Frontal cortex (tissue), 4 donors: ENCODE data around the gene PHLDB2. TPM values are rescaled to one million over a fixed set of nuclear protein-coding genes. Genes with fewer than 3 reads are reported as not detected.

ENCODE experiments used
- DNase-seq, 2 donors: peaks; one replicate each; pipeline ENCODE4 v3.0.0; 2012; ENCODE audit warnings: low spot score in 2 of 2
- FAIRE-seq: peaks from 2 replicates; lab custom pipeline; 2012; peaks lifted over from hg19 to GRCh38; lab: Jason Lieb, UNC
- total RNA-seq: library from RNA; depleted of rRNA; stranded (reverse); fragments of >200 nt; gene quantifications from one replicate; pipeline ENCODE4 v1.2.3, GENCODE V29; 2014
- donor health status: control.
- donor health status: control.
- donor health status: control.

Gene PHLDB2
- total RNA-seq, 1 donor from 2014 or later = 9.0 TPM

DNA sequence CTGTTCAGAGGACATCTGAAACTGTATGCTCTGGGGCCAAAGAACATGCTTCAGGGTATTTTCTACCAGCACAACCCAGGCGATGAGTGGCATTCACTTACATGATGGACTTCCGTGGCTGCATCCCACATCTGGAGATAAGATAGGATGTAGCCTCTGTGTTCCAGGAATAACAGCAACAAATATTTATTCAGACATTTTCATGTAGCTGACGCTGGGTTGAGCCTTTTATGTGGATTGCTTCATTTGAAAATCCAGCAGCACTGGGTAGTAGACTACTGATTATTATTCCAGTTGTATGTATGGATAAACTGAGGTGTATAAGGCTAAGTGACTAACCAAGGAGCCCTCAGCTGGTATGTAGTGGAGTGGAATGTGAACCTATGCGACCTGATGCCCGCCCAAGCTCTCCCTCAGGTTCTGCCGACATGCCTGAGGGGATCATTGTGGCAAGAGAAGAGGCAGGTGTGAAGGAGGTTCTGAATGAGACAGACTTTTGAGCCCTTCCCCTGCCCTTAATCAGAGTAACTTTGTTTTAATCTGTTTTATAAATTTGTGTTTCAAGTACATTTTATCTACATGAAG, 93.9 kb downstream of the PHLDB2 start:
- FAIRE-seq (no peak), DNase-seq (no peak)

DNA sequence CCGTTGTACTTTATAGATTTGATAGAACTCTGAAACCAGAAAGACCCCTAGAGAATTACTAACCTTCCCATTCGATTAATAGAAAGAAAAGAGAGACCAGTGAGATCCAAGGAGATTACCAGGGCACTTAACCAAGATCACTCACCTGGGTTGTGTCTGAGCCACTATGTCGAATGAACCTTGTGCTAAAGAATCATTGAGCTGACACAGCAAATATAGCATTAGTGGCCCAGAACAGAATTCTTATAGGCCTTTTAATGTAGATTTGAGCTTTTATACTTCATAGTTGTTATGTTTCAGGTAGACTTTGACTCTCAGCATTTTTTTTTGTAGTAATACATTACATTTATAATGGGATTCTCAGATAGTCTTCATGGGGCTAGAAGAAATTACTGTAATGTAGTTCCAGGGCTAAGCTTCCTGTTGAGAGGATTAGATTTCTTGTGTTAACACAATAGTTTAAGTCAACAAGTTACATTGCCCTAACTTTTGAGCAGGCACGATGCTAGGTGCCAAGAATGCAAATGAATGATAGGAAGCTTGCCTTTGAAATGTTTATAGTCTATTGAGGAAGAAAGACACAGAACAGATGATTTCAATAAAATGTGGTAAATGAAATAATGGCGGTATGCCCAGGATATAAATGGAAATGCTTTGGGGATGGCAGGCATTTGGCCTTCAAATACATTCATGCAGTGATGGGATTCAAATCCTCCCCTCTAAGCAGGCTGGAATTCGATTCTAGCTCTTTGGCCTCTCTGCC, 95.3 kb downstream of the PHLDB2 start:
- no peak for FAIRE-seq
- DNase-seq = no peak

DNA sequence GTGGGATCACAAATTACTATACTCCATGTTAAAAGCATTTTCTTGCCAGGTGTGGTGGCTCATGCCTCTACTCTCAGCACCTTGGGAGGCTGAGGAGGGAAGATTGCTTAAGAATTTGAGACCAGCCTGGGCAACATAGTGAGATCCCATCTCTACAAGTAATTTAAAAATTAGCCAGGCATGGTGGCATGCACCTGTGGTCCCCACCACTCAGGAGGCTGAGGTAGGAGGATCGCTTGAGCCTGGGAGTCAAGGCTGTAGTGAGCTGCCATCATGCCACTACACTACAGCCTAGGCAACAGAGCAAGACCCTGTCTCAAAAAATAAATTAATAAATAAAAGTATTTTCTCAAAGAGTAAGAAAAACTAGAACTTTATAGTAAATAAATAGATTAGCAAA, 96.8 kb downstream of the PHLDB2 start:
- FAIRE-seq (no peak), DNase-seq (no peak)

DNA sequence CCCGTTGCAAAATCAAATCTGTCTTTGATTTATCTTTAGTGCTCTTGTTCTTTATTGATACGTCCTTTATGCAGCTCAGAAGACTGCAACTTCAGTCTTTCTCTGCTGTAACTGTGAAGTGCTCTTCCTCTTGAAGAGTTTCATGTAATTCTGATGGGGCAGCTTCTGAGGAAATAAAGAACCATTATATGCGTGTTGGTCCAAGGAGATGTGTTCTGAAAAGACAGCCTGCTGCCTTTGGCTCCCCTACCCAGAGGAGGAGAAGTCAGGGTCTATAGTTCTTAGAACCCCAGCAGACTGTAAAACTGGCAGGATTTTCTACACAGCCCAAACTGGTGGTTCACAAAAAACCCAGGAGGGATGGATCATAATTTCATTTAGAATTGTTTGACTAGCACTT, 97.4 kb downstream of the PHLDB2 start:
- DNase-seq = no peak
- FAIRE-seq = no peak

DNA sequence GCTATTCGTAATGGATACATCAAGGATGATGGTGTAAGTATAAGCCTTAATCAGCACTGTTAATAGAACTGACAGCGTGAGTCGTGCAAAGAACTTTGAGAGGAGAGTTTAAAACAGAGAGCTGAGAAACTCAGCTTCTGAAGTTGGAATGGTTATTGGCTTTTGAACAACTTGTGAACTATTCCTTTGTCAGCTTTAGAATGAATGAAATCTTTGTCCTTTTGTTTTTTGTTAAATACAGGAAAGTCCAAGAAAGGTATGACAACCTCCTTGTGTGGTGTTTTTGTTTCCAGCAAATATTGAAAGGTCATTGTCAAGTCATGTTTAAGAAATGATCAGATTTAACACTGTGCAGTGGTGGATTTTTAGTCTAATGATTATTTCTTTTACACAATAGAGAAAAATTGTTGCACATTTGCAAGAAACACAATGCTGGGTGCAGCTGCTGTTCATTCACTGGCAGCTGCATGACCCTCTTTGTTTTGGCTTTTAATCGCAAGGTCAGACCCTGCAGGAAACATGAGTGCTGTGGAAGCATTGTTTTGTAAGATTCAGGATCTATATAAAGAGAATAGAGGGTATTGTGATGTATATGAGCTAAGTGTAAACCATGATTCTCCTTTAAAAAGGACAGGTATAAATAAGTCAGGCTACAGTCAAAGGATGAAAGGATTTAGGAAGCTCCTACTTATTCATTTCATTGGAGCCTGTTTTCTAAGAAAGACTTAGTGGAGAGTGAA, 98.1 kb downstream of the PHLDB2 start:
- no peak for DNase-seq
- peak; percentile 13 for FAIRE-seq

DNA sequence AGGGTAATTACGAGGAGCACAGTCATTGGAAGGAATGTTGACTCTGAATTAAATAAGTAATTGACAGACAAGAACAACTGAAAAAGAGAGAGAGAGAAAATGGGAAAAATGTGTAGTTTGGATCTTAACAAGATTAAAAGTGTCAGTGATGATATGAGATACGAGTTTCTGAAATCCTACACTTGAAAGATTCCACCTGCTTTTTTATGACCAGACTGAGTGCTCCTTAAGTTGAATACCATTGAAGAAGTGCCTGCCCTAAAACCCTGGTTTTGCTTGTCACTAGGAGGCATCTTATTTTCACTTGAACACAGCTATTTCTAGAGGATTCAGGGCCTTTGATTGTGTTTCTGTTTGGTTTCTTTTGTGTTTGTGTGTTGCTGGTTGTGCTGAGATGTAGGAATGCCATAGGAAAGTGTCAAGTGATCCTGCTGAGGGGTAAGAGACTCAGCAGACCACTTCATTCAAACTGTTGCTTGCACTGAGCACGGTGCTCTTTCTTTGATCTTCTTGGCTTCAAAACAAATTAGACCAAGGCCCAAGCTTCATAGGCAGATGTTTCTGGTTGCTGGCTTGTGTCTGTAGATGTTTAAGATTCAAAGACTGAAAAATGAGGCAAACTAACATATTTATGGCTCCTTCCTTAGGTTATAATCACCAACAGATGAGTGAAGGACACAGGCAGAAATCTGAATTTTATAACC, 102.5 kb downstream of the PHLDB2 start:
- DNase-seq (no peak), FAIRE-seq (no peak)

DNA sequence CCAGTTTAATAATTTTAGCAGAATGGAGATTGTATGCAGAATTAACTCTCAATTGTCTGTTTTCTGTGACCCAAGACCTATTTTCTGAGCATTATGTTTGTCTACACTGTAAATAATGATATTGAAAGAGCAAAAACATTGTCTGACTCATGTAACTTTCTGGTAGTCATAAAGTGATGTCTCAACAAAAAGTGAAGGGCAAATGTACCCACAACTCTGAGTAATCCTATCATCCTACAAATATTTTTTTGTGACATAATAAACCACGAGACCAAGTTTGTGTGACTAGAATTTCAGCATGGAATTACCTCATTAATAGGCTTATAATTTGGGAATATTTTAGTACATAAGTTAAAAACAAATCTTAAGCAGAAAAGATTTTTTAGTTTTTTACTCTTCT, 104.4 kb downstream of the PHLDB2 start:
- DNase-seq = no peak
- no peak for FAIRE-seq

DNA sequence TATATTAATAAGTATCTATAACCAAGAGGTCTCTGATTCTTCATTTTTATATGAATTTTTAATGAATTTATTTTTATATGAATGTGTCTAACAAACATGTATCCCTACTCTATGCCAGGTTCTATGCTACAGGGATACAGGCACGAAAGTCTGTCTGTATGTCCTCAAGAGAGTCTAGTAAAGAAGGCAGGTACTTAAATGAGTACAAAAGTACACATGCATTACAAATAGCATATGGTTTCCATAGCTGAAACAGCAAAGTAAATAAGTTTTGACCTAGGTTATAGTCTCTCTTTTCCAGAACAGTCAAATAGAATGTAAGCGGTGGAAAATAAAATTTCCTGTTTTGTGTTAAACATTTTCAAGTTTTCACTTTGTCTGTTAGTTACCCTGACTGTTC, 106.4 kb downstream of the PHLDB2 start:
- no peak for FAIRE-seq
- DNase-seq = no peak

DNA sequence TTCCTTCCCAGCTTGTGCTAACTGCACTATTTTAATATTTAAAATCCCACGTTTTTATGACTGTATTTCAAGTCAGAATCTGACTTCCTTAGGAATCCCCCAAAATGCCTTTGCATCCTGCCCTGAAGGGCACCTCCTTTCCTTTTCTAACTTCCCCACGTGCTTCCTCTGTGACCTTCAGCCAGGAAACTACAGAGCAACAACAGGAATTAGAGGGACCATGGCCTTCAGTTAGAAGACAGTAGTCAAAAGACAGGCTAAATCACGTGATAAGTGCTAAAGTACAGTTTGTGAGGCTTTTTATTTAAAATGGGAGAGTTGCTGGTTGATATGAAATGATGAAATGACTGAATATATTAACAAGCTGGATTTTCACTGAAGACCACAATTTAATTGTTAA, 108.0 kb downstream of the PHLDB2 start:
- DNase-seq (no peak), FAIRE-seq (no peak)

DNA sequence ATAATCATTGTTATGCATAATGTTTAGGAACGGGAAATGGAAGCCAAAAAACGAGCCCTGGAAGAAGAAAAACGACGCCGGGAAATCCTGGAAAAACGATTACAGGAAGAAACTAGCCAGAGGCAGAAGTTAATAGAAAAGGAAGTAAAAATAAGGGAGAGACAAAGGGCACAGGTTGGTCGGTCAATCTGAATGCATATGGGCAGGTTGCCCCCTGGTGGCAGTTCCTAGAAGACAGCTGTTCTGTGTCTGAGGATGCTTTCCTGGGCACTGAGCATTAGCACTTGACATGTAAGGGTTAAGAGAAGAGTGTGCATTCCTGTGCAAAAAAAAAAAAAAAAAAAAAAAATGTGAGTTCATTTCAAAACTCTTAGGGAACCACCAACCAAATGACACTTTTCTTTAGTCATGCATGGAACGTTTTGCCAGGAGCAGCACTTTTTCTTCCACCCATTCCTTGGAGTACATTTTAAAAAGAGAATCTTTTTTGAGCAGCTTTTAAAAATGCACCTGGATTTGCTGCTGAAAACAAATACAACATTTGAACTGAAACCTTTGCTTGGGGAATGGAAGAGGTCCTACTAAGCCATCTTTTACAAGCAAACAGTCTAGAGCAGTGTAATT, 108.7 kb downstream of the PHLDB2 start:
- peak; percentile 51 for FAIRE-seq
- DNase-seq = peak in 1 of 2 donors; percentile 18

DNA sequence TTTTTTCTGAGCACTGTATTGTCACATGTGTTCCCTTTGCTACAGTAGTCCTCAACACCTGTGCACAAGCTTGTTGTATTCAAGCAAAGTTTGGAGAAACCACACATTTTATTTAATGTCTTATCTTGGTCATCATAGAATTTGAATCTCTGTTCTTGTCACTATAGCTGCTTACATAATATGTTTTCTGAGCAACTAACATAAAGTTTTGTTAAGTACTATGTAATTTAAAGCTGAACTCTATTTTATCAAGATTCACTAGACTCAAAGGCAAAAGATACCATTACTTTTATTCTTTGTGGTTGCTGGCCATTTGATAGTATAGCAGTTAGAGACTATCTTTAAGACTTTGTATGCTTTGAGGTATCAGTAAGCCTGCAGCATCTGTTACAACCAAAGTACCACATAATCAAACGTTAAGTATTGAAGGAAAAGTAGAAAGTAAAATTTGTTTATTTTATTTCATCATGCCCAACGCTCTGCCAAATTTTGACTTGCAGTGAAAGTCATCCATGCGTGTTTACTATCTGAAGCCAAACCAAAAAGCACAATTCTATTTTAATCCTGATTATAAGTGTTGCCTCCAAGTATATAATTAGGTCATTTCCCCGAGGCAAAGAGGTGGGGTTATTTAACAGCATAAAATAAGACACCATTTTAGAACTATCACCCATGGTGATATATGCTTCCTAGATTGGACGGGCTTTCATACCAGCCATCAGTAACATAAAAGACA, 109.4 kb downstream of the PHLDB2 start:
- FAIRE-seq (no peak), DNase-seq (no peak)

DNA sequence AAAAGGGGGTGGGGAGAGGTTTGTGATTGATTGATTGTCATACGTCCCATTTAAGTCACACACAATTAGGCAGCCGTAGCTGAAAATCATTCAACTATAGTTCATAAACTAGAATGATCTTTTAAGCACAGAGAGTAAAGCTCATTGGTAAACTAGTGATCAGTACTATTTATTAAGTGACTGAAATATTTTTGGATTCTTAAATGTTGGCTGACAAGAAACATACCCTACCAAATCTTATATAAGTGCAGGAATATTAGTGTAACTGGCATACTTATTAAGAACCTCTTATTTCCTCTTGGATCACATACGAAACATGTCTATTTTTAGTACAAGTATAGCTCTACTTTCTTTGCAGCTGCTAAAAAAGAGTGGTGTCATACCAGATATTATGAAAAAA, 111.3 kb downstream of the PHLDB2 start:
- DNase-seq (no peak), FAIRE-seq (no peak)

DNA sequence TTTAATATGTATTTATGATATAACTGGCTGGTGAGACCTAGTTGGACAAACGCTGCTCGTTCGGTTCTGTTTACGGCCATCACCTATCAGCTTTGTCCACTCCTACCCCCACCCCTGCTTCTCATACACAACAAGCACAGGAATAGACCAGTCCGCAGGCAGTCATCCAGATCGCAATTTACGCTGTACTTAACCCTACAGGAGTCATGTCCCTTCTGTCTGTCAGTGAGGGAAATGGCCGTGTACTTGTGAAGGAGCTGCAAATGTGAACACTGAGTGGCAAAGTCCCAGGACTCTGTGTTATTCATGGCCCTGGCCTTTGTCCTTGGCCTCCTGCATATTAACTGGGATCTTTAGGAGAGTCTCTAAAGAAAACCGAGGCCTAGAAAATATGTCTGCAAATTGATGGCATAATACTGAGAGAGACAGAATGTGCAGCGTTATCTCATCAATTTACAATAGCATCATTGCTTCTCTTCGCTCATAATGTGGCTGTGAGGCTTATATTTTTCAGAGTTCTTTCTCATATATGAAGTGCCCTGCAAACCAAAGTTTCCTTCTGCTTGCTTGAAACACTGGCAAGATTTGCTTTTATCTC, 112.6 kb downstream of the PHLDB2 start:
- FAIRE-seq = no peak
- DNase-seq = no peak

DNA sequence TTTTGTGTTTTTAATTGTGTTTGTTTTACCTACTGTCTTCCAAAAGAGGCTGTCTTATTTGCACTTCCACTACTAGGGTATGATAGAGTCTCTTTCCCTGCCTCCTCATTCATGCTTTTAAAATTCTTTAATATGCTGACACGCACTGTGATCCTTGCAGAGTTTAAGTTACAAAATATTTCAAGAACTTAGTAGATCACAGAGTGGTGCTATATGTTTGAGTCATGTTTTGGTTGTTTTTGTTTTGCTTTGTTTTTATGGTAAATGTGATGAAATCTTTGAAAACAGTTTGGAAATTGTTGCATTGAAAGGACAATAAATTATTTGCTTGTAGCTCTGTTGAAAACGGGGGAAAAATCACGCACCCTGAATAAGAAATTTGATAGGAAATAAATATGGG, 113.8 kb downstream of the PHLDB2 start:
- DNase-seq (no peak), FAIRE-seq (no peak)

DNA sequence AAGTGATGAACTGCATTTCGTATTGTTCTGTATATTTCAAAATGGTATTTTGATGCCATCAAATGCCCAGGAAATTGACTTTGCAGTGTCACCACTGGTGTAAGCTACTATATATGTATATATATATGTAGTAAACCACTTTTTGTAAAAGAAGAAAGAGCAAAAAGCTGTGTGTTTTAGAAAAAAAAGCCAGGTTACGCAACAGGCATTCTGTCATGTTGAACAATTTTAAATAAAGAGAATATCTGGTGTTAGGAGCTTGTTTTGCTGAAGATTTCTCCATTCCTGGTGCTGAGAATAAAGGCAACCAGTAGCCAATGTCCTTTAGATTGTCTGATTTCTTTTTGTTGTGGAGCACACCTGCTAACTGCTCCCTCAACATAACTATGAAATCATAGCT, 116.1 kb downstream of the PHLDB2 start:
- FAIRE-seq (no peak), DNase-seq (no peak)

DNA sequence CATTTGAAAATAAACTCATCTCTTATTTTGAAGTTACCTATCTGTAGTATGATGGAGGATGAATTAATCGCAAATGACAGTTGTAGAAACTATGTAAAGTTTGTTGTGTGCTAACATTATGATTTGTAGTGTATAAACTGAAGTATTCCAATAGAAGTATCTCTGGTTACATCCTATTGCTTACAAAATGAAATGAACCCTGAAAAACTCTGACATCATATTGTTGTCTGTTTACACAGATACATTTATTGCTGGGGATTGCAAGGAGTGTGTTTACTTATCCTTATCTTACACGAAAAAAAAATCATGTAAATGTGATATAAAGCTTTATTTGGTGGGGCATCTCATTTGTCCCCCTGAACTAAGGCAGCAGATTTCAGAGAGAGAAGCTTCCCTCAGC, 117.2 kb downstream of the PHLDB2 start:
- FAIRE-seq (no peak), DNase-seq (no peak)

DNA sequence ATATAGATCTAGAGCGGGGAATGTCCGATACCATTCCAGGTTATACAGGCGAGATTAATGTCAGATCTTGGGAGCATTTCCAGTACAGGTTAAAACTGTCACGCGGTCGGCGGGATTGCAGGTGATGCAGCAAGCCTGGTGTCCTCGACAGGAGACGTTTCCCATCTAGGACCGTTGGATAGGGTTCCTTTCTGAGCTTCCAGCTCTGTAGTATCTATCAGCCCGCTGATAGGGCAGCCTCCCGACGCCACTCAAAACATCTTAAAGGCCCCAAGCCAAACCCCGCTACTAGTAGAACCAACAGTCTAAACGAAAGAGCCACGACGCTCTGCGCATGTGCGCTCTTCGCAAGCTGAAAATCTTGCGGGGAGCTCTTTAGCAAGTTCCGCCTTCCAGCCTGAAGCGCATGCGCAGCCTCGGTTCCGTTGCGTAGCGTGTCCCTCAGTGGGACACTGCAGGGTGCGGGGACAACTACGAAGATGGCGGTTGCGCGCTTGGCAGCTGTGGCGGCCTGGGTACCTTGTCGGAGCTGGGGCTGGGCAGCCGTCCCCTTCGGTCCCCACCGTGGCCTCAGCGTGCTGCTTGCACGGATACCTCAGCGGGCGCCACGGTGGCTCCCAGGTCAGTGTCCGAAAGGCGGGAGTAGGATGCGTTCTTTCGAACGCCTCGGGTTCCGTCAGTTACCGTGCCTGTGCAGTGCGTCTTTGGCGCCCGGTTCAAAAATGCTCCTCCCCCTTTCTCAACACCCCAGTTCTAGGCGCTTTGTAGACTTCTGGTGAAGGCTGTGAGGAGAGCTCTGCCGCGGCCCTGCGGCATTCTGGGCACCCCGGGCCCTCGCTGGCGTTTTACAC, 119.7 kb downstream of the PHLDB2 start, which contains the start of gene ABHD10:
Gene ABHD10, plus strand, starts transcription at position 444 of the 851 bp plus-strand sequence. Its CDS starts 36 bp downstream, at position 480.
- FAIRE-seq (no peak), DNase-seq (peak; percentile 63 to 80)

DNA sequence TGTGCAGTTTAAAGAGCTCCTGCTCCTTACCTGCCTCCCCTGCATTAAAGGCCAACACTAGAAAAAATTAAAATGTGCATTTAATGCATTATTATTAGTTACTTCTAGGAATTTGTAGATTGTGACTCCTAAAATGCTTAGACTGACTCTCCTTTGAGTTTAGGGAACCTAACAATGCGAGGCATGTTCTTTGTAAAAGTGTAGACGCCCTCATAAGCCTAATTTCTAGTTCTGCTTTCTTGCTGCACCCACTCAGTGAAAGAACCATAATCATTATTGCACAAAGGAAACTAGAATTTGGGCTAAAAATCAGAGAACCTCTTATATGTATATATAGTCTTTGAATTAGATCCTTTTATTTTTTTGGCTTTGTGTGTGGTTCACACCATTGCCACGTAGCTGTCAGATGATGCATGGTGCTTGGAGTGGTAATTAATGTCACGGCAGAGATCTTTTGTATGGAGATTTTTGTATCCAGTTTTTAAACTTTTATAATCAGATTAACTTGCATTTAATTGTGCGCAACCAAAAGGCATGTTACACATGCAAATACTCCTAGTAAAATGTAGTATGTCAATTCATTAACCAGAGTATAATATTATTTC, 120.5 kb downstream of the PHLDB2 start:
- DNase-seq (no peak), FAIRE-seq (no peak)
